AG09319 (cell line): ENCODE measurements around the gene AHCTF1.

ENCODE experiments used
- DNase-seq: peaks from one replicate; pipeline ENCODE4 v3.0.0-alpha.2; 2010; ENCODE audit warnings: low read depth; ENCODE audit errors: extremely low read depth
- CTCF ChIP-seq: IDR thresholded peaks from 2 replicates; pipeline ENCODE4 v1.5.1; 2011; ENCODE audit warnings: low read depth, mild to moderate bottlenecking, inconsistent platforms, low read length, moderate library complexity

AHCTF1 gene

DNA sequence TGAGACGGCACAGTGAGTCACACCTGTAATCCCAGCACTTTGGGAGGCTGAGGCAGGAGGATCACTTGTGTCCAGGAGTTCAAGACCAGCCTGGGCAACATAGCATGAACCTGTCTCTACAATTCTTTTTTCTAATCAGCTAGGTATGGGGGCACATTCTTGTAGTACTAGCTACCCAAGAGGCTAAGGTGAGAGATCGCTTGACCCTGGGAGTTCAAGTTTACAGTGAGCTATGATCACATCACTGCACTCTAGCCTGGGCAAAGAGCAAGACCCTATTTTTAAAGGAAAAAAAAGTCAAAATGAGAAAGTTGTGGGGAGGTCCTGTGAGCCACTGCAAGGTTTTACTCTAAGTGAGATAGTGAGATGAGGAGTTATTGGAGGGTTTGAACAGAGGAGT is 34.8 kb upstream of the AHCTF1 start:
- TF ChIP-seq CTCF: no peak
- no peak for DNase-seq

- TF ChIP-seq CTCF: no peak
- no peak for DNase-seq
Measured at GRCh38 chr1:246959944-246960693, 28.4 kb upstream of the AHCTF1 start.

GRCh38 chr1:246954126-246954525 is 22.4 kb upstream of the AHCTF1 start:
- no peak for DNase-seq
- TF ChIP-seq CTCF: no peak

DNA sequence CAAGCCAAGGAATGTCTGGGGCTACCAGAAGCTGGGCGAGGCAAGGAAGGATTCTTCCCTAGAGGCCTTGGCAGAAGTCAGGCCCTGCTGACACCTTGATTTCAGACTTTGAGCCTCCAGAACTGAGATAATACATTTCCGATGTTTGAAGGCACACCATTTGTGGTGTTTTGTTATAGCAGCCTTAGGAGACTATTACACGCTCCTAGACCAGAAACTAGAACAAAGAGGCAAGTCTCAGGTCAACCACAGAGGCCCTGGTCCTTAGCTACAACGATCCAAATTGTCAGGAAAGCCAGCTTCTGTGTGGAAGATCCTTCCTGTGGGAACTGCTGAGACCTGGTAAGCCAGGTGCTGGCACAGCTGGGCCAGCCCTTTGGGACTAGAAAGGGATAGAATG is 19.7 kb upstream of the AHCTF1 start:
- TF ChIP-seq CTCF: no peak
- DNase-seq: no peak

GRCh38 chr1:246949956-246950355 is 18.2 kb upstream of the AHCTF1 start:
- no peak for TF ChIP-seq CTCF
- no peak for DNase-seq

DNA sequence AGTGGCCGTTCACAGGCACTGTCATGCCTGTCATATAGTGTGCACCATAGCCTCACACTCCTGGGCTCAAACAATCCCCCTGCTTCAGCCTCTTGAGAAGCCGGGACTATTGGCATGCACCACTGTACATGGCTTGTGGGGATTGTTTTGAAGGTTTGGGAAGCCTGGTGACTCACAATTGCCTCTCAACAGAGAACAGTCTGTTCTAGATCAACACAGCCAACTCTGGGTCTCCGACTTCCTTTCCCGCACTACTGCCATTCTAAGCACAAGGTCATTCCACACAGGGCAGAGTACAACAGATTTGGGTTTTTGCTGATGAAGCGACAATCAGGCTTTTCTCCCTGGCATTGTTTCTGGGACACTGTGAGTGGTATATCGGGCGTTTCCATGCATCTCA is 15.5 kb upstream of the AHCTF1 start:
- TF ChIP-seq CTCF: no peak
- no peak for DNase-seq

GRCh38 chr1:246946366-246946765 is 14.6 kb upstream of the AHCTF1 start:
- DNase-seq: no peak

More at GRCh38 chr1:246946366-246946765, 14.6 kb upstream of the AHCTF1 start:
- TF ChIP-seq CTCF: no peak
